ENCODE results near the gene SNRPD1. TPM values are rescaled to one million over a fixed set of nuclear protein-coding genes. Genes with fewer than 3 reads are reported as not detected.

SNRPD1 gene
- 9.4 and 11.0 TPM in 2 replicates for total RNA-seq

GRCh38 chr18:21612125-21613039 is at the start of gene SNRPD1:
TSS of gene SNRPD1 (plus strand) at chr18:21612314. CDS start at chr18:21612430, 116 bp downstream.

GRCh38 chr18:21600526-21601410 is 11.3 kb upstream of the SNRPD1 start, which contains the start of gene ESCO1:
TSS of gene ESCO1 (minus strand) at chr18:21600704. CDS start at chr18:21574843, 25,861 bp downstream.

Other genes with a start within 250 kb of the SNRPD1 start
- gene ESCO1, start 11.6 kb upstream of the SNRPD1 start, total RNA-seq, result 11.0 and 12.9 TPM in 2 replicates
- gene ABHD3, start 92.5 kb downstream of the SNRPD1 start, total RNA-seq, result 3.7 and 11.0 TPM in 2 replicates
- gene MIB1, start 128.5 kb downstream of the SNRPD1 start, total RNA-seq, result 17.6 and 26.4 TPM in 2 replicates

All from myometrial cell (primary cell).